H7 (cell line): ENCODE results near the gene ABLIM3. TPM values are rescaled to one million over a fixed set of nuclear protein-coding genes. Genes with fewer than 3 reads are reported as not detected.
A peak's percentile ranks its signal among the peaks of the same experiment; 100 is the strongest.

Source experiments
- DNase-seq: peaks from one replicate; pipeline ENCODE4 v3.0.0; 2012
- H3K27me3 ChIP-seq: 2 replicates; pipeline ENCODE4 v1.6.0; 2011; ENCODE audit warnings: mild to moderate bottlenecking, low read length; ENCODE audit not compliant: control insufficient read depth, insufficient read depth
- H3K36me3 ChIP-seq: replicated peaks from 2 replicates; pipeline ENCODE4 v1.5.1; 2011; ENCODE audit warnings: low read length; ENCODE audit not compliant: control insufficient read depth, insufficient read depth
- H3K4me3 ChIP-seq: 2 replicates; pipeline ENCODE4 v1.5.1; 2011; ENCODE audit warnings: low read depth, mild to moderate bottlenecking, control low read depth, low read length, moderate library complexity; ENCODE audit not compliant: insufficient read depth
- total RNA-seq: library from RNA; depleted of rRNA; stranded (reverse); fragments of >200 nt; shearing (Covaris generic); gene quantifications from 2 replicates; pipeline ENCODE4 v1.2.3, GENCODE V29; 2014

Gene ABLIM3
- total RNA-seq, 1 experiment from 2014 or later, result 0.03 TPM

GRCh38 chr5:149160291-149160787, 19.0 kb downstream of the ABLIM3 start:
- Histone ChIP-seq H3K4me3 (no peak overlapping the region), H3K36me3 (no peaks in the 10 kb centered on the region), H3K27me3 (no peaks in the 10 kb centered on the region; the same call in 1 of the 2 replicates)
- DNase-seq, result no peak

- no peaks in the 10 kb centered on the region; the same call in 1 of the 2 replicates for H3K27me3 ChIP-seq
- H3K4me3 ChIP-seq, result no peak overlapping the region
- DNase-seq, result no peak
- H3K36me3 ChIP-seq, result no peaks in the 10 kb centered on the region
These were observed 19.9 kb downstream of the ABLIM3 start for GRCh38 chr5:149161026-149161687.

- DNase-seq, result no peak
- H3K27me3 ChIP-seq, result no peaks in the 10 kb centered on the region; the same call in 1 of the 2 replicates
- no peak overlapping the region for H3K4me3 ChIP-seq
- H3K36me3 ChIP-seq, result no peaks in the 10 kb centered on the region
These were observed 20.6 kb downstream of the ABLIM3 start for GRCh38 chr5:149161850-149162249.

- DNase-seq, result no peak
- Histone ChIP-seq H3K36me3 (no peaks in the 10 kb centered on the region), H3K27me3 (no peaks in the 10 kb centered on the region; the same call in 1 of the 2 replicates), H3K4me3 (no peak overlapping the region)
These were observed 21.2 kb downstream of the ABLIM3 start for GRCh38 chr5:149162401-149163084.

GRCh38 chr5:149164731-149165130, 23.4 kb downstream of the ABLIM3 start:
- Histone ChIP-seq H3K27me3 (no peaks in the 10 kb centered on the region; the same call in 1 of the 2 replicates), H3K36me3 (no peaks in the 10 kb centered on the region), H3K4me3 (no peak overlapping the region)
- DNase-seq, result no peak

GRCh38 chr5:149166128-149166527, 24.8 kb downstream of the ABLIM3 start:
- DNase-seq, result no peak
- Histone ChIP-seq H3K4me3 (no peak overlapping the region), H3K36me3 (no peaks in the 10 kb centered on the region), H3K27me3 (no peaks in the 10 kb centered on the region; the same call in 1 of the 2 replicates)

GRCh38 chr5:149166591-149167100, 25.4 kb downstream of the ABLIM3 start:
- Histone ChIP-seq H3K4me3 (no peak overlapping the region), H3K27me3 (no peaks in the 10 kb centered on the region; the same call in 1 of the 2 replicates), H3K36me3 (no peaks in the 10 kb centered on the region)
- DNase-seq, result no peak

- Histone ChIP-seq H3K4me3 (no peak overlapping the region), H3K27me3 (no peaks in the 10 kb centered on the region), H3K36me3 (no peaks in the 10 kb centered on the region)
- DNase-seq, result no peak
These were observed 27.1 kb downstream of the ABLIM3 start for GRCh38 chr5:149168276-149168906.

GRCh38 chr5:149170299-149170698, 29.0 kb downstream of the ABLIM3 start:
- Histone ChIP-seq H3K4me3 (no peak overlapping the region), H3K36me3 (no peaks in the 10 kb centered on the region), H3K27me3 (no peaks in the 10 kb centered on the region)
- peak; percentile 38 for DNase-seq

GRCh38 chr5:149172261-149172660, 31.0 kb downstream of the ABLIM3 start:
- no peak overlapping the region for H3K4me3 ChIP-seq
- no peaks in the 10 kb centered on the region for H3K27me3 ChIP-seq
- no peak for DNase-seq
- no peaks in the 10 kb centered on the region for H3K36me3 ChIP-seq

GRCh38 chr5:149172709-149173505, 31.6 kb downstream of the ABLIM3 start:
- no peak for DNase-seq
- Histone ChIP-seq H3K27me3 (no peaks in the 10 kb centered on the region), H3K4me3 (no peak overlapping the region), H3K36me3 (no peaks in the 10 kb centered on the region)

- no peaks in the 10 kb centered on the region for H3K27me3 ChIP-seq
- H3K36me3 ChIP-seq, result no peaks in the 10 kb centered on the region
- no peak overlapping the region for H3K4me3 ChIP-seq
- no peak for DNase-seq
These were observed 33.5 kb downstream of the ABLIM3 start for GRCh38 chr5:149174847-149175234.

- H3K4me3 ChIP-seq, result no peak overlapping the region
- DNase-seq, result no peak
- no peaks in the 10 kb centered on the region for H3K27me3 ChIP-seq
- no peaks in the 10 kb centered on the region for H3K36me3 ChIP-seq
These were observed 34.2 kb downstream of the ABLIM3 start for GRCh38 chr5:149175346-149176105.
